Caco-2 (cell line): ENCODE data around the gene MVB12B. TPM values are rescaled to one million over a fixed set of nuclear protein-coding genes. Genes with fewer than 3 reads are reported as not detected.

ENCODE experiments used
- BruUV-seq: library from RNA; stranded (reverse); fragments of 400-500 nt; replicated peaks from 2 replicates; lab custom pipeline; 2021; lab: Mats Ljungman, UMichigan
- CTCF ChIA-PET: fragments of 300-600 bp; sonication (Branson Sonifier 250); formaldehyde crosslinking; loops from one replicate; lab custom pipeline; 2022; ENCODE audit warnings: antibody characterized with exemption; lab: Charles Lee
- POLR2A ChIA-PET: fragments of 300-600 bp; sonication (Branson Sonifier 250); formaldehyde crosslinking; loops from one replicate; lab custom pipeline; 2022; ENCODE audit warnings: antibody characterized with exemption; lab: Charles Lee
- DNase-seq, 2 experiments: peaks; one replicate each; pipeline versions ENCODE4 v3.0.0 to v3.0.0-alpha.2; 2020 to 2022
- H3K27me3 ChIP-seq: replicated peaks from 2 replicates; pipeline ENCODE4 v1.6.0; 2011; ENCODE audit warnings: low read length; ENCODE audit not compliant: control insufficient read depth, insufficient read depth
- H3K36me3 ChIP-seq: 2 replicates; pipeline ENCODE4 v1.5.1; 2011; ENCODE audit warnings: low read length; ENCODE audit not compliant: control insufficient read depth, insufficient read depth
- H3K4me1 ChIP-seq: fragments of 250-450 bp; sonication (Bioruptor Pico); 2 replicates; pipeline ENCODE4 v1.5.1; 2020; ENCODE audit warnings: mild to moderate bottlenecking
- H3K4me3 ChIP-seq: 2 replicates; pipeline ENCODE4 v1.5.1; 2011; ENCODE audit warnings: low read depth, mild to moderate bottlenecking, control low read depth, low read length
- H3K9me3 ChIP-seq: fragments of 250-450 bp; sonication (Bioruptor Pico); 2 replicates; pipeline ENCODE4 v1.5.1; 2020; ENCODE audit warnings: mild to moderate bottlenecking, moderate library complexity
- H3K27ac Mint-ChIP-seq: one replicate; pipeline ENCODE4 v1.8.0; 2022; ENCODE audit warnings: mixed read lengths; ENCODE audit not compliant: unreplicated experiment
- H3K27me3 Mint-ChIP-seq: one replicate; pipeline ENCODE4 v1.8.0; 2022; ENCODE audit warnings: mixed read lengths; ENCODE audit not compliant: insufficient read depth, unreplicated experiment
- H3K36me3 Mint-ChIP-seq: one replicate; pipeline ENCODE4 v1.8.0; 2022; ENCODE audit warnings: mild to moderate bottlenecking, mixed read lengths; ENCODE audit not compliant: insufficient read depth, unreplicated experiment
- H3K4me1 Mint-ChIP-seq: one replicate; pipeline ENCODE4 v1.8.0; 2022; ENCODE audit warnings: low read depth, mixed read lengths; ENCODE audit not compliant: unreplicated experiment
- H3K4me3 Mint-ChIP-seq: one replicate; pipeline ENCODE4 v1.8.0; 2022; ENCODE audit warnings: mild to moderate bottlenecking, moderate library complexity, mixed read lengths; ENCODE audit not compliant: unreplicated experiment
- H3K9me3 Mint-ChIP-seq: one replicate; pipeline ENCODE4 v1.8.0; 2022; ENCODE audit warnings: mixed read lengths; ENCODE audit not compliant: unreplicated experiment
- CTCF ChIP-seq, 2 experiments: fragments of 200-600 bp in 1 of 2; IDR thresholded peaks; 1 replicate in 1 of 2; 2 replicates in 1 of 2; pipeline versions ENCODE4 v1.5.1 to v1.8.0; 2011 to 2022; ENCODE audit warnings: antibody characterized with exemption in 1 of 2, control low read depth in 1 of 2, inconsistent platforms in 1 of 2, low read depth in 1 of 2, low read length in 1 of 2, mild to moderate bottlenecking in 1 of 2, moderate library complexity in 1 of 2; ENCODE audit not compliant: insufficient read depth in 1 of 2, severe bottlenecking in 1 of 2, unreplicated experiment in 1 of 2
- intact Hi-C: fragments of 100-400 bp; cut with micrococcal nuclease; formaldehyde crosslinking; loops from one replicate; pipeline ENCODE4 v1.10.0; 2022; ENCODE audit not compliant: unreplicated experiment
- total RNA-seq: library from RNA; stranded (reverse); gene quantifications from 2 replicates; pipeline ENCODE4 v1.2.3, GENCODE V29; 2022

Gene MVB12B
- total RNA-seq, 1 experiment from 2014 or later: 24.4 TPM

GRCh38 chr9:126550891-126551351 is 224.3 kb downstream of the MVB12B start:
- Mint-ChIP-seq H3K36me3 (no peaks in the 10 kb centered on the region), H3K27me3 (peaks cover 3% of the 10 kb centered on the region), H3K4me1 (no peaks in the 10 kb centered on the region), H3K27ac (no peak overlapping the region), H3K9me3 (no peaks in the 10 kb centered on the region), H3K4me3 (no peak overlapping the region)
- Histone ChIP-seq H3K4me3 (no peak overlapping the region), H3K36me3 (no peaks in the 10 kb centered on the region), H3K27me3 (no peaks in the 10 kb centered on the region), H3K9me3 (no peaks in the 10 kb centered on the region), H3K4me1 (no peaks in the 10 kb centered on the region)
- no TSS peak for BruUV-seq
- POLR2A ChIA-PET: no interaction called here
- intact Hi-C loops: no loop called here
- CTCF ChIA-PET: interaction anchor here (0.6 kb wide), 1 partner anchor 260 kb away, joined by 3 read pairs; no protein-coding TSS in a partner anchor
- DNase-seq: no peak
- no peak for TF ChIP-seq CTCF (IDR thresholded peaks at IDR 0.05; ENCODE audit: insufficient read depth in 1 of 2, low read depth in 1 of 2, low read length in 1 of 2, severe bottlenecking in 1 of 2, unreplicated experiment in 1 of 2)

- TF ChIP-seq CTCF (IDR thresholded peaks at IDR 0.05; ENCODE audit: insufficient read depth in 1 of 2, low read depth in 1 of 2, low read length in 1 of 2, severe bottlenecking in 1 of 2, unreplicated experiment in 1 of 2): no peak
- intact Hi-C loops: no loop called here
- no peak overlapping the region for H3K4me3 ChIP-seq
- no peaks in the 10 kb centered on the region for H3K36me3 Mint-ChIP-seq
- H3K36me3 ChIP-seq: no peaks in the 10 kb centered on the region
- no peak overlapping the region for H3K4me3 Mint-ChIP-seq
- POLR2A ChIA-PET: no interaction called here
- no peaks in the 10 kb centered on the region for H3K4me1 ChIP-seq
- H3K27me3 ChIP-seq: no peaks in the 10 kb centered on the region
- no peaks in the 10 kb centered on the region for H3K27me3 Mint-ChIP-seq
- no peaks in the 10 kb centered on the region for H3K9me3 Mint-ChIP-seq
- no peak overlapping the region for H3K27ac Mint-ChIP-seq
- CTCF ChIA-PET: interaction anchor here (0.6 kb wide), 2 partner anchors 55 to 259 kb away, joined by 3 read pairs; no protein-coding TSS in a partner anchor
- no peaks in the 10 kb centered on the region for H3K9me3 ChIP-seq
- DNase-seq: no peak
- BruUV-seq: no TSS peak
- H3K4me1 Mint-ChIP-seq: no peaks in the 10 kb centered on the region
These were observed 225.2 kb downstream of the MVB12B start for GRCh38 chr9:126551812-126552211.

- H3K4me1 Mint-ChIP-seq: no peaks in the 10 kb centered on the region
- H3K36me3 Mint-ChIP-seq: no peaks in the 10 kb centered on the region
- no peak for DNase-seq
- H3K36me3 ChIP-seq: no peaks in the 10 kb centered on the region
- peaks cover under 1% of the 10 kb centered on the region for H3K27me3 Mint-ChIP-seq
- H3K9me3 ChIP-seq: no peaks in the 10 kb centered on the region
- no peak overlapping the region for H3K4me3 ChIP-seq
- no peaks in the 10 kb centered on the region; the same call in 1 of the 2 replicates for H3K27me3 ChIP-seq
- ChIA-PET POLR2A (no interaction called here), CTCF (interaction anchor here (2.0 kb wide), 1 partner anchor 55 kb away, joined by 6 read pairs; no protein-coding TSS in a partner anchor)
- no TSS peak for BruUV-seq
- no peaks in the 10 kb centered on the region for H3K9me3 Mint-ChIP-seq
- no peak for TF ChIP-seq CTCF (IDR thresholded peaks at IDR 0.05; ENCODE audit: insufficient read depth in 1 of 2, low read depth in 1 of 2, low read length in 1 of 2, severe bottlenecking in 1 of 2, unreplicated experiment in 1 of 2)
- H3K4me1 ChIP-seq: no peaks in the 10 kb centered on the region
- intact Hi-C loops: no loop called here
- H3K27ac Mint-ChIP-seq: no peak overlapping the region
- no peak overlapping the region for H3K4me3 Mint-ChIP-seq
These were observed 227.7 kb downstream of the MVB12B start for GRCh38 chr9:126554292-126554691.
